A673 (cell line): ENCODE measurements around the gene ATP2B2.

Experiments
- CTCF ChIP-seq: fragments of 300-800, 200-600 bp; sonication (generic); conservative IDR thresholded peaks from 2 replicates; pipeline ENCODE4 v1.5.1; 2017; ENCODE audit warnings: low read depth, mild to moderate bottlenecking, antibody characterized with exemption, low read length, moderate library complexity, mixed read lengths
- EZH2 ChIP-seq: fragments of 200-600 bp; sonication (generic); IDR thresholded peaks from 2 replicates; pipeline ENCODE4 v1.6.1; 2017; ENCODE audit warnings: borderline replicate concordance, low read depth, mild to moderate bottlenecking, mixed read lengths, antibody characterized with exemption, low read length; ENCODE audit not compliant: poor library complexity, severe bottlenecking

GRCh38 chr3:10473581-10474274 is 31.7 kb downstream of the ATP2B2 start:
- TF ChIP-seq CTCF (no peak), EZH2 (no peak)
